Prostate gland (tissue), 2 donors: ENCODE measurements around the gene LORICRIN.

ENCODE experiments used
- CTCF ChIP-seq, 4 experiments: fragments of 200-600 bp in 2 of 4; fragments of 450-650 bp in 2 of 4; sonication (generic) in 2 of 4; IDR thresholded peaks; 1 replicate in 3 of 4; 2 replicates in 1 of 4; pipeline ENCODE4 v1.5.1; 2016 to 2019; ENCODE audit warnings: antibody characterized with exemption in 4 of 4, mild to moderate bottlenecking in 2 of 4, moderate library complexity in 2 of 4
- POLR2A ChIP-seq: fragments of 450-650 bp; IDR thresholded peaks from one replicate; pipeline ENCODE4 v1.6.1; 2016; ENCODE audit warnings: antibody characterized with exemption, mild to moderate bottlenecking
- POLR2AphosphoS5 ChIP-seq: sonication (generic); formaldehyde crosslinking; IDR thresholded peaks from one replicate; pipeline ENCODE4 v1.6.1; 2017; ENCODE audit warnings: antibody characterized with exemption

DNA sequence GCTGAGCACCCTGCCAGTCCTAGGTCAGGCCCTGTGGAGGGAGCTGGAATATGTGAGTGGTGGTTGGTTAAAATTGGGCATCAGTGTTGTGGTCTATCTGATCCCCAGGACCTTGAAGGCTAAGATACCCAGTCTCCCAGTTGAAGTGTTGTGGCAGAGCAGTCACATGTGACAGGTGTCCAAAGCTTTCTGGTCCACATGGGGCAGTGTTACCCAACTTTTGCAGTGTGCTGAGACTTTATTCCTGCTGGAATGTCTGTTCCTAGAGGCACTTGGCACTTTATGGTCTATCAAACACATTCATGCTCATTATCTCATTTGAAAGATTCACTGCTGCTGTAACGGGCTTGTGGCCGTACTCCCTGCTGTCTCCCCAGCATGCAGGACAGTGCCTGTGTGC lies 21.0 kb upstream of the LORICRIN start:
- TF ChIP-seq CTCF (IDR thresholded peaks at IDR 0.05) = no peak
- no peak for TF ChIP-seq POLR2A
- no peak for TF ChIP-seq POLR2AphosphoS5
